ENCODE measurements around the gene TGFBR3L. TPM values are rescaled to one million over a fixed set of nuclear protein-coding genes. Genes with fewer than 3 reads are reported as not detected.

The TGFBR3L gene
- total and polyA plus RNA-seq, 4 donors, result 0.25 to 0.77 TPM; not detected in 2

DNA sequence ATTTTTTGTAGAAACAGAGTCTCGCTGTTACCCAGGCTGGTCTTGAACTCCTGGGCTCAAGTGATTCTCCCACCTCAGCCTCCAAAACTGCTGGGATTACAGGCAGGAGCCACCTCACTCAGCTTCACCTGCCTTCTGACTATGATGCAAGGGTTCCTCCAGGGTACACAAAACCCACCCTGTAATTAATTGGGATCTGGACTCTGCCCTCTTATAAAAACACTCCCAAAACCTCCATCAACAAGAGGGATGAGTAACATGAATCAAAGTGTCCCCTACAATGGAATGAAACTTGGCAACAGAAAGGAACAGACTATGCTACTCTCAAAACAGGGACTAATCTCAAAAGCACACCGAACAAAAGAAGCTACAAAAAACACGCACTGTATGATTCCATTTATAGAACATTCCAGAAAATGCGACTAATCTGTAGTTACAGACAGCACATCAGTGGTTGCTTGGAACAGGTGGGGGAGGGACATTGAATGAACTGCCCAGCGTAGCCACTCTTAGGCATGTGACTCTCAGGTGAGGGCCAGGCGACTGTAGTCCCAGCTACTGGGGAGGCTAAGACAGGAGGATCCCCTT, 37.3 kb upstream of the TGFBR3L start:
- H3K27me3 ChIP-seq (ENCODE audit: control insufficient read depth in 3 of 3, insufficient read depth in 3 of 3, low read length in 2 of 3), result peaks cover 0 to 16% (median 16%) of the 10 kb centered on the region in 3 donors

DNA sequence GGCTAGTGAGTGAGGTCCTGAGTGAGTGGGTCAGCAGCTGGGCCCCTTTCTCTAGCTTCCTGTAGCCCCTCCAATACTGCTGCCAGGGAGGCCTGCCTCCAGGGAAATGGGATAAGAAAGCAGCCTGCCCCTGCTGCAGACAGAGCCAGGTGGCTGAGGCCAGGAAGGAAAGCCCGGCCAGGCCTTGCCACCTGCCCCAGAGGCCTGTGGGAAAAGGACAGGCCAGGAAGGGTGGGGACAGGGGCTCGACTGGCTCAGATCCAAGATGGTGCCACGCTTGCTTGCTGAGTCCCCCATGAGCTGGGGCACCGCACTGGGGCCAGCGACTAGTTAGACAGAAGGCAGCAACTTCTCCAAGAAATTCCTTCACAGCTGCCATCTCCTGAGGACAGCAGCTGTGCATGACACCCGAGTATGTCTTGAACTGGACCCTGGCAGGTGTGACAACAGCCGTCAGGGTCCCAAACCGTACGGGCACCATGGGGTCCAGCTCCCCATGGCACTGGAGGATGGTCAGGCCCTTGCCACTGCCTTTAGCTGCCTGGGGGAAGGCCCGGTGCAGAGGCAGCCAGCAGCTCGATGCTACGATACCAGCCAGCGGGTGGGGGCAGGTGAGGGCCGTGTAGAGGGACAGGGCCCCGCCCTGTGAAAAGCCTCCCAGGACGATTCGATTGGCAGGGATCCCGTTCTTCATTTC, 35.4 kb upstream of the TGFBR3L start:
- H3K9me3 ChIP-seq (ENCODE audit: control insufficient read depth in 4 of 4, insufficient read depth in 3 of 4, low read length in 3 of 4), result peaks cover 0 to 2% (median 0%) of the 10 kb centered on the region in 4 donors
- WGBS, 2 donors, result 79 to 86% methylated on average over 18 of the region's 18 CpGs
- no peak overlapping the region for H3K4me3 ChIP-seq
- no peak for TF ChIP-seq CTCF (IDR thresholded peaks at IDR 0.05; ENCODE audit: control extremely low read depth, extremely low read depth)
- peaks cover 0 to 4% (median 0%) of the 10 kb centered on the region in 5 donors for H3K4me1 ChIP-seq (ENCODE audit: control insufficient read depth in 5 of 5, insufficient read depth in 5 of 5, low read length in 5 of 5)
- DNase-seq (no peak), ATAC-seq (ENCODE audit: insufficient read depth, low FRiP score) (no peak)
- no peak overlapping the region for H3K27ac ChIP-seq (ENCODE audit: low read depth in 1 of 2, low read length in 1 of 2)
- H3K27me3 ChIP-seq (ENCODE audit: control insufficient read depth in 3 of 3, insufficient read depth in 3 of 3, low read length in 2 of 3), result peaks cover 0 to 6% (median 5%) of the 10 kb centered on the region in 3 donors
- H3K36me3 ChIP-seq (ENCODE audit: control insufficient read depth in 4 of 4, insufficient read depth in 4 of 4, low read length in 4 of 4), result no peaks in the 10 kb centered on the region
- no peak overlapping the region for H3K9ac ChIP-seq (ENCODE audit: insufficient read depth in 1 of 2, low read length in 2 of 2)

More for the DNA sequence above, 37.3 kb upstream of the TGFBR3L start:
- ATAC-seq (ENCODE audit: insufficient read depth, low FRiP score) (no peak), DNase-seq (no peak)
- H3K36me3 ChIP-seq (ENCODE audit: control insufficient read depth in 4 of 4, insufficient read depth in 4 of 4, low read length in 4 of 4), result no peaks in the 10 kb centered on the region
- H3K4me1 ChIP-seq (ENCODE audit: control insufficient read depth in 5 of 5, insufficient read depth in 5 of 5, low read length in 5 of 5), result peaks cover 0 to 8% (median 0%) of the 10 kb centered on the region in 5 donors
- 82 to 90% methylated on average over 6 of the region's 6 CpGs for WGBS, 2 donors
- H3K4me3 ChIP-seq, result no peak overlapping the region
- H3K27ac ChIP-seq (ENCODE audit: low read depth in 1 of 2, low read length in 1 of 2), result no peak overlapping the region
- TF ChIP-seq CTCF (IDR thresholded peaks at IDR 0.05; ENCODE audit: control extremely low read depth, extremely low read depth), result no peak
- H3K9ac ChIP-seq (ENCODE audit: insufficient read depth in 1 of 2, low read length in 2 of 2), result no peak overlapping the region
- H3K9me3 ChIP-seq (ENCODE audit: control insufficient read depth in 4 of 4, insufficient read depth in 3 of 4, low read length in 3 of 4), result peaks cover 0 to 2% (median 0%) of the 10 kb centered on the region in 4 donors

- H3K27me3 ChIP-seq (ENCODE audit: control insufficient read depth in 3 of 3, insufficient read depth in 3 of 3, low read length in 2 of 3), result peaks cover 0 to 2% (median 2%) of the 10 kb centered on the region in 3 donors
- peaks cover 0 to 2% (median 0%) of the 10 kb centered on the region in 4 donors for H3K9me3 ChIP-seq (ENCODE audit: control insufficient read depth in 4 of 4, insufficient read depth in 3 of 4, low read length in 3 of 4)
- H3K4me3 ChIP-seq, result no peak overlapping the region
- H3K36me3 ChIP-seq (ENCODE audit: control insufficient read depth in 4 of 4, insufficient read depth in 4 of 4, low read length in 4 of 4), result no peaks in the 10 kb centered on the region
- H3K9ac ChIP-seq (ENCODE audit: insufficient read depth in 1 of 2, low read length in 2 of 2), result no peak overlapping the region
- H3K4me1 ChIP-seq (ENCODE audit: control insufficient read depth in 5 of 5, insufficient read depth in 5 of 5, low read length in 5 of 5), result no peaks in the 10 kb centered on the region
- no peak for TF ChIP-seq CTCF (IDR thresholded peaks at IDR 0.05; ENCODE audit: control extremely low read depth, extremely low read depth)
- no peak overlapping the region for H3K27ac ChIP-seq (ENCODE audit: low read depth in 1 of 2, low read length in 1 of 2)
- DNase-seq, result no peak
- 86 to 92% methylated on average over 19 of the region's 19 CpGs for WGBS, 2 donors
- ATAC-seq (ENCODE audit: insufficient read depth, low FRiP score), result no peak
Measured at GRCh38 chr19:7879836-7880235, 34.8 kb upstream of the TGFBR3L start.

Measured in lung (tissue), 12 donors.